ENCODE results near the gene RCAN2.
A peak's percentile ranks its signal among the peaks of the same experiment; 100 is the strongest.
"Not testable (repeated sequence)": the region's sequence is repeated elsewhere in the genome, so short reads cannot be mapped to it uniquely, and the experiment has no call there.

Gene RCAN2

DNA sequence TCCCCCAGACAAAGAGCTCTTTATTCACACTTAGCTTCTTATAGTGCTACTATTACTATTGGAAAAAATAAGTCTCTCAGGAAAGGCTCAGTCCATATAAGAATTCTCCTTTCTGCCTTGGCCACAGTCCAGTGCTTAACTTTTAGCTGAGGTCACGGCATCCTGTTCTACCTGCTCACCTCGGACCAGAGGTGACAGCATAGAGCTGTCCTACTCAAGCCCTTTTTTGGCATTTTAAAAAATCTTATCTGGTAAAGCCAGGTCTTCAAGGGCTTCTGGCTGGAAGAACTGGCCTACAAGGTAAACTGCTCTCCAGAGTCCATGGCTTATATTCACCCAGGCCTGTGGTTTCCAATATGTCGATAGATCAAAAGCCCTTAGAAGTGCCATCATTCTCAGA, 109.7 kb downstream of the RCAN2 start:
- no peak for DNase-seq

DNA sequence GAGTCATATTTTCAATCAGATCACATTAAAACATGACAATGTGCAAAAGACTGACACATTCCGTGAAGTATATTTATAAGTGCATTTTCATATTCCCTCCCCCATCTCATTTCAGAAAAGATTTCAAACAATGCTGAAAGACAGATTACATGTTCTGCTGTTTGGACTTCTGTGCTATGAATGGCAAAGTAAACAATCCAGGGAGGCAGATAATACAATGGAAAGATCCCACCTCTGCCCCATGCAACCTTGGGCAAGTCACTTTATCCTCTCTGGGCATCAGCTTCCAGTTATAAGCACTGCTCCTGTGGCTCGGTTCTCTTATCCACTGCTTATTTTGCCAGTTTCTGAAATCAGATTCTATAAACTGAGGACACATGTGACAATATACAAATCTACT, 110.2 kb downstream of the RCAN2 start:
- no peak for DNase-seq

DNA sequence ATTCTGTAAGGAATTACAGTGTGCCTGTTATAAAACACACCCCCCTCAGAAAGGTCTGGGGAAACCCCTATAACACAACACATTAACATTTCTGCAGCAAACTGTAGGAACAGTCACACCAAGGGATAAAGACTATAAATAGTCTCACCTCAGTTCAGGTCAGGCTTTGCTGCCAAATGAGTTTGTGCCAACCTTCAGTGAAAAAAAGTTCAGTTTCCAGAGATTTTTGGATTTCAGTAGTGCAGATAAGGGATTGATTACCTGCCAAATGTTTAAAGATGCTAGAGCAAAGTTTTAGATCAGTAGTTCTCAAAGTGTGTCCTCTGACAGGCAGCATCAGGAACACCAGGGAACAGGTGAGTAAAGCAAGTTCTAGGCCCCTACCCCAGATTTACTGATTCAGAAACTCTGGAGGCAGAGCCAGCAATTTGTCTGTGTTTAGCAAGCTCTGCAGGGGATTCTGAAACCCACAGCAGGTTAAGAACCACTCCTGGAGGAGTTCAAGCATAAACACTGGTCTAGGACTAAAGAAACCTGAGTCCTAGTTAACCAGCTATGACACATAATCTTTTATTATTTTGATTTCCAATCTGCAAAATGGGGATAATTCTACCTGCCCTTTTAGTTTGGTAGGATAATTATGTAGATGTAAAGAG, 111.0 kb downstream of the RCAN2 start:
- DNase-seq, result no peak

DNA sequence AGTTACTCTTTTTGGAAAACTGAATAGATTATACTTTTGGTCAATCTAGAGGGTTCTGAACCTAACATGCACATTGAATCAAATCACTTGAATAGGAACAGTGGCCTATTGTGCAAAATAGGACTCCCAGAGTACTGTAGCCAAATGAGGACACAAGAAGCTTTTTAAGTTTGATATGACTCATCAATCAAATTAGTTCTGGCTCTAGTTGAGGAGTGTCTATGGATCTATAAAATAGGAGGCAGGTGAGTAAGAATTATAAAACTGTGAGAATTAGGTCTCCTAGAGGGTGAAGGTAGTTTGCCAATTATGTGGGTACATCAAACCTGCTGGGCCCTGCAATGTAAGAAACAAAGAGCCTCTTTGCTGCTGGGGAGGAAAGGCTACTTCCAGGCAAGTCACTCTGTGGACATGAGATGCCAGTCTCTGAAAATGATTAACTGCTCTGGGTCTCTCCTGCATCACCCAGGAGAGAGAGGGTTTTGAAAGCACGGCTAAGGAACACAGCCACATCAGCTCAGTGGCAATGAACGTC, 112.3 kb downstream of the RCAN2 start:
- no peak for DNase-seq

DNA sequence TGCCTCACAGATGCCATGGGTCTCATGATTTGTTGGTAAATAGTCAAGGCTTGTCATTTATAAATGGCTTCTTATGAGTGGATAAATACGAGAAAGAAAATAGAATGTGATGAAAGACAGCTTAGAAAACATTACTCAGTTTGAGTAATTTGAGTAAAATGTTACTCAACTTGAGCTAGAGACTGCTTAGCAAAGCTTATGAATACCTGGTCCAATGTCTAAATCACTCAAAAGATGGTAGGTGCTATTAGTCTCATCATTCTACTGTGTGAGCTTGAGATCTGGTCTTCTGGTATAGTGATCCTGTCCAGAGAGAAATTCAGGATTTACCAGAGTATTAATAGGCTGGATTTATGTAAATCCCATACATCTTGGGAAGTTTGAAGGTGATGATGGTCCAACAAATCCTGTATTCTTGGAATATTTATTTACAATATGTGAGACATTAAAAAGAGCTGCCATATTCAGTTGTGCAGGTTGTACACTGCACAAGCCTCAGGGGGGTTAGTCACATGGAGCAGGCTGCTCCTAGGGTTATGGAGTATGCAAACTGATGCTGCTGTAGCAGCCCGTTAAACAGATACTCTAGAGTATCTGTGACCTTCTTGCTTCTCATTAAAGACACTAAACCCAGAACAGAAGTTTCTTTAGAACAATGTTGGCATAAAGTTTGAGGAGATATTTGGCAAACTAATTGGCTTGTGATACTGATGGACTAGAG, 112.9 kb downstream of the RCAN2 start:
- no peak for DNase-seq

DNA sequence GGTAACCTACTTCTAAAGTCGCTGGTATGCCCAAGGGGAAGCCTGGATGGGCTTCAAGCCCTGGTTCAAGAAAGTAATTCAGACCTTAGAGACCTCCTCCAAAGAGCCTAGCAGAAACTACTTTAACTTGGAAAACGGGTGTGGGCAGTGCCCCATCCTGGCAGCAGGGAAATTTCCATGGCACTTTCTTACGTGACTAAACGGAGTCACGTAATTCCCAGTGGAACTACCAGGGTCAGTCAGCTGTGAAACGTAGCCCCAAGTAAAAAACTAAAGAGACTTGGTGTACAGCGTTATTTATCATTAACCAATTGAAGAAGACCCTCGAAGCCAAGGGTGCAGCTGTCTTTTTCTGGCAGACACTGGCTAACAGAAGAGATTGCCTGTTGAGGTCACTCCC, 114.0 kb downstream of the RCAN2 start:
- DNase-seq, result no peak

DNA sequence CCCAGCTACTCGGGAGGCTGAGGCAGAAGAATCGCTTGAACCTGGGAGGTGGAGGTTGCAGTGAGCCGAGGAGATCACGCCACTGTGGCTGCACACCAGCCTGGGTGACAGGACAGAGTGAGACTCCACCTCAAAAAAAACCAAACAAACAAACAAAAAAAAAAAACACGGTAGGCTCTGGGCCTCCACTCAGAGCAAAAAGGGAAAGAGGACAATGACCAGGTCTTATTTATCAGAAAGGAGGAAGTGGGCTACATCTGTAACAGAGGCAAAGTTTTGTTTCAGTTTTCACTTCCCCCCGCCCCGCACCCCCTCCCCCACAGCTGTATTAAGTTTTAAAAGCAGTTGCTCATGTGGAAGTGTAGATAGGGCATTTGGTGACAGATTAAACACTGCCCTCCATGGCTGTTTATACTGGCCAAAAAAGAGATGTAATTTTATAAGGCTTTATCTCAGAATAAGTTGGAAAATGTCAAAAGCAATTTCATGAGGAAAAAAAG, 114.6 kb downstream of the RCAN2 start:
- DNase-seq, result peak; percentile 37 to 78 (median 54)

DNA sequence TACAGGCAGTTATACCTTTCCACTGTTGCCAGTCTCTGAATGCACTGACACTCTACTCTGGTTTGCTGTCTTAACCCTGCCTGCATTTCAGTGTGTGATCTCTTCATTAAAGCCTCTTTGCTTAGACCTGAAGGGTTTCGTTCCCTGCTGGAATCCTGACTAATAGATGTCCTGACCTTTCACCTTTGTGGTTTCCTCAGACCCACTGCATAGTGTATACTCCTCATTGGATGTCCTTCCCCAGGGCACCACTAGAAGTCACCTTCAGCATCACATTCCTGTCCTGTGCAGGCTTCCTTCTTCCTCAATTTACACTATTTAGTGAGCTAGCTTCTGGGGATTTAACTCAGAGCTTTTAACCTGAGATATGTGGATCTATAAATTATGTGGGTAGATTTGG, 120.6 kb downstream of the RCAN2 start:
- DNase-seq, result no peak

DNA sequence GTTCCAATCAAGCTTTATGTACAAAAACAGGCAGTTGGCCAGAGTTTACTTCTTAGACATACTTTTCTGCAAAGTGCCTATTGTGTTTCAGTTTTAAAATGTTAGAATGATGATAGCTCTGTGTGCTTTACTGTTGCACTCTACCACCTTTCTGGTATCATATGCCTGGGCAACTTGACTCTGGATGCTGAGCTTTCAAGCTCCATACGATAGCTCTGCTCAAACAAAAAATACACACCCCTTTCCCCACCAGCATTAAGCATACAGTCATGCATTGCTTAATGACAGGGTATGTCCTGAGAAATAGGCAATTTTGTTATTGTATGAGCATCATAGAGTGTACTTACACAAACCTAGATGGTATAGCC, 123.1 kb downstream of the RCAN2 start:
- no peak for DNase-seq

DNA sequence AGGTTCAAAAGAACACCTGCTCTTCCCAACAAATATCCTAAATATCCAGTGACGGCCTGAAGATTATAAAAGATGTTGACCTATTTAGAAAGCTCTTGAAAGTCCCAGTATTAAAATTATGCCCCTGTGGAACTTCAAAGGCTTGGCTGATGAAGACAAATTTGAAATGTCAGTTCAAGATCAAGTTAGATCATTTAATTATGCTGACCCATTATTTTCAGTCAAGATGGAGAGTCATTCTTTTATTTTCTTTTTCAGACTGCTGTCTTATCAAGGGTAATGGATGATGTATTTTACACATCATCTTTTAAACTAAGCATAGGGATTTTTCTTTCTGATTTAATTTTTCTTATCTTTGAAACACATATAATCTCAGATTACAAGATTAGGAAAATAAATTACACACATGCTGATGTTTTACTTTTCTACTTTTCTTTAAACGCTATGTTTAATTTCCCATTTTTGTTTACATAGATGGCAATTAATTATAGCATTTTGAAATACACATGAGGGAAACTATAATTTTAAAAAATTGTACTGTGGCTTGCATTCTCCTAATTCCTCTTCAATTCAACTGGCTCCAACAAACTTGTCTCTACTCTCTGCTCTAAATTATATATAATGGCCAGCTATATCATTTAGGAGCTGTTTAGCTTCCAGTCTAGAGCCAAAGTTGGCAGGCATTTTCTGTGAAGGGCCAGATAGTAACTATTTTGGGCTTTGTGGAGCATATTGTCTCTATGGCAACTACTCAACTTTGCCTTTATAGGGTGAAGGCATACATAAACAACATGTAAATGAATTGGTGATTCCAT, 123.7 kb downstream of the RCAN2 start:
- DNase-seq, result no peak

DNA sequence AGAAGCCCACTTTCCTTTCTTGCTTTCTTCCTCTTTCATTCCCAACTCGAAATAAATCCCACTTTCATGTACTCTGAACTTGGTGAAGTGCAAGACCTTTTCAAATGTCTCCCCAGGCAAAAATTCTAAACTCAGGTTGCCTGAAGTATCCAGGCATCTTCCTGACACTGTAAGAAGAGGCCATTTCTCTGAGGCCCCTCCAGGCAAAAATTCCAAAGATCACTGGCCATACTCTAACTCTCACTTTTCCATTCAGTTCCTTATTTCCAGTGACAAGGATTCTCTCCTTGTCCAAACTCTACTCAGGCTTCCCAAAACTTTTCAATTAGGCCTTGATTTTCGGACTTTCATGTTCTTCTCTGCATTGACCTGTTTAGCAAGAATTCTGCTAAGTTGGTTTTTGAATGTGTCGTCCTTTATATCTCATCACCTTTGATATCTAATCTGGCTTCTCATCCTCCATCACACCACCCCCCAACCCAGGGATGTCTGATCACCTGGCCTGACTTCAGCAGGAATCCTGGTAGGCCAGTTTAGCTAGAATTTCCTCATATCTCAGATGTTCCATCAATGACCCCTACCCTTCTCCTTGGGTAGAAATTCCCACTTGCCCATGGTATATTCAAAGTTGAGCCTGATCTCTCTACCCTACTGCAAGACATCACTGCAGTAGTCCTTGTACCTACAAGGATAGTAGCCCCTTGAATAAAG, 124.9 kb downstream of the RCAN2 start:
- no peak for DNase-seq

DNA sequence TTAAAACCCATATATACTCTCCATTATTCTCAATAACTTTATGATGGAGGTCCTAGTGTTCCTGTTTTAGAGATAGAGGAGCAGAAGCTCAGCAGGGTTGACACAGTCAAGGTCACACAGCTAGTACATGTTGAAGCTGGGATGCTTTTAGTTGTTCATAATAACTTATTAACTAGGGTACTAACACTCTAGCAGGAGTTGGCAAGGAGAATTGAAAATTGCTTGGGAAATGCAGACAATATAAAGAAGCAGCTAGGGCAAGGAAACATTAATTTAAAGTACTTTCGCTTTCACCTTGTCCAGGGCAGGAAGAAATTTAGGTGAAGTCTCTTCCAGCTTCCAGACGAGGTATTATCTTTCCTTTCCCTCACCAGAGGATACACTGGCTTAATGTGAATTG, 133.7 kb downstream of the RCAN2 start:
- no peak for DNase-seq

DNA sequence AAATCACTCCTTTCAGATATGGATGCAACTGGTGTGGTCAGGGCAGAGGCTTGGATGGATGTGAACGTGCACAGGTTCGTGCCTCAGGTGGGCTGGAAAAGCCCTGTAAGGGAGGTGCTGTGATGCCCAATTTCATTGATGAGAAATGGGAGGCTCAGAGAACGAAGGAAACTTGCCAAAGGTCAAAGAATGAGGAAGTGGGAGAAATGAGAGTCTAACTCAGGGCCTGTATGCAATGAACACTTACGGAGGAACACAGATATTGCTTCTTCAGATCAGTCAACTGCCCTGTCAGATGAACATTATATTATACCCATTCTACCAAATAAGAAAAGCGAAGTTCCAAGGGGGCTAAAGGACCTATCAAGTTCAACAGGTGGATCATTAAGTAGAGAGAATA, 134.7 kb downstream of the RCAN2 start:
- peak in 2 of 4 experiments; percentile 9 to 24 for DNase-seq

DNA sequence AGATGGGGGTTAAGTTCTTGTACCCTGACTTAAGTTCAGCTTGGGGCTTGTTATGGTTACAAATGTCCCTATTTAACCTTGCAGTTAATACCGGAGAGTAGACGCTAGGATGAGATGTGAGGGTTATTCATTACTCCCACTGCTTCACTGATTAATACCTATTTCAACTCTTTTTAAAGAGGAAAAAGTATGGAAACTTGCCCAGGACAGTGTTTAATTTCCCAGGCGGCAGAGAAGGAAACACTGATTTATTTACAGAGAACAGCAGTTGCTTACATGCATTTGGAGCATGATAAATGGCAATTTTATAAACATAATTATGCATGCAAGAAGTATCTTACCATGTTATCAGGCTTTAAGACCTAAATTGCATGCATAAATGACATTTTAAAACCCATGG, 137.7 kb downstream of the RCAN2 start:
- no peak for DNase-seq

DNA sequence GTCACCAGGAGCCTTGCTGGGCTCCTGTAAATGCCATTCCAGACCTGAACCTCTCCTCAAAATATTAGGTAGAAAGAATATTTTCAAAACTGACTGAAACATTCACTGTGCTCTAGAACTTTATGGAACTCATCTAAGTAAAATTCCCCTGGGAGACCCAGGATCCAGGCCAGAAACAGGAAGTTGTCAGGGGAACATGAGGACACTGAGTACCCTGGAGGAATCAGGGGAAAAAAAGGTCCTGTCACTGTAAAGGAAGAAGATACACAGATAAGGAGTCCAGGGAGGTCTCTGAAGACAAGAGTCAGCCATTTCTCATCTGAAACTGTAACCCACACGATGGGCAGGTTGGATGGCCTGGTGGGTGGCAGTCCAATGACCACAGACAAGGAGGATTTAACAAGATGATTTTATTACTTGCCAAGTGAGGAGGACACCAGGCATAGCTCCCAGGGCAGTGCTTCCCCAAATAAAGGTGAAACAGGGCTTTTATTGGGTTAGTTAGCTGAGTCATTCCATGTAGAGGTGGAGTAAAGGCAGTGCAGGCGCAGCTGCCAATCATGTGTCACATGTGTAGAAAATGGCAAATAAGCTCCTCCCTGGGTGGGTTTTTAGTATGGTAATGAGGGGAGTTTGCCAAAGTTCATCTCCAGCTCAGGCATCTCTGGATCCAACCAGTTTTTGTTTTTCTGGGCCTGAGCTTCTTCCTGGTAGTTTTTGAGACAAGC, 138.5 kb downstream of the RCAN2 start:
- no peak for DNase-seq

DNA sequence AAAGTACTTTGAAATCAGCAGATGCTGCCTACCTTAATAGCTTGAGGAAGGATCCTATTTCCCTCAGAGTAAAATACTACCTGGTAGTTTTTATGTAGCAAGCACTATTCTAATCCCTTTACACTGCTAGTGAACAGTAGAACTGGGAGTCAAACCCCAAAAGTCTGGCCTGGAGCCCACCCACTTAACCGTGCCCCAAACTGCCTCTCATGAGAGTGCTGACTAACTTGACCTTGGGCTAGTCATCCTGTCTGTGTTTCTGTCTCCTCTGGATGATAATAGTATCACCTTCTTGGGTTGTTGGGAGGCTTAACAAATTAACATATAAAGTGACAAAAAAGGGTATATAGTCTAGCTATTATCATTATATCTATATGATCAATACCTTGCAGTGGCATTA, 140.5 kb downstream of the RCAN2 start:
- DNase-seq, result no peak

DNA sequence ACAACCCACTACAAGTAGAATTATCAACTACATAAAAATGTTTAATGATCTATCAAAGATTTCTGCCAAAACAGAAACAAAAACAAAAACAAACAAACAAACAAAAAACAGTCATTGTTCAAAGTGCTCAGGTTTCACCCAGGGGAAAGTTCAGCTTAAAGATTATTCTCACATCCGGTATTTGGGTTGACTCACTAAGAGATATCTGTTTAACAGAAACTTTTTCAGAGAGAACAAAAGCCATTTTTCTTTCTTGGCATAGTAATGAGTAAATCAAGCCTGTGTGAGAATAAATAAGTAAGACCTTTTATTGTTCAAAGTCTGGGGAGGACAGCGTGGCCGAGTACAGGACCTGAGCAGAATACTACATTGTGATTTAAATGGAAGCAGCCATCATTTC, 143.6 kb downstream of the RCAN2 start:
- no peak for DNase-seq

DNA sequence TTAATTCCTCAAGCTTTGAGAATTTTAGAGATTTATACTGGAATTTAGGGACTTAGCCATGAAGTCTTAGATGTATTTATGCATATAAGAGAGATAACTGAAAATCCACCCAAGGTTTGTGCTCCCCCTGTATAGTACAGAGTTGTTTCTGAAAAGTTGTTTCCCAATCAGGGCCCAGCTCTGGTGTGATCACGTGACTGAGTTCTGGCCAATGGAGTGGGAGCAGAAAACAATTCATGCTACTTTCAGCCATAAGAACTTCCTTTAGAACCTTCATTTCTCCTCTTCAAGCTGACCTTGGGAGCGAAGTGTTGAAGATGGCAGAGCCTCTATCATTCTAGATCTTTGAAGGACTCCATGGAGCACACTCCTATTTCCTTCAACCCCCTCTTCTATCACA, 151.0 kb downstream of the RCAN2 start:
- DNase-seq, result no peak

DNA sequence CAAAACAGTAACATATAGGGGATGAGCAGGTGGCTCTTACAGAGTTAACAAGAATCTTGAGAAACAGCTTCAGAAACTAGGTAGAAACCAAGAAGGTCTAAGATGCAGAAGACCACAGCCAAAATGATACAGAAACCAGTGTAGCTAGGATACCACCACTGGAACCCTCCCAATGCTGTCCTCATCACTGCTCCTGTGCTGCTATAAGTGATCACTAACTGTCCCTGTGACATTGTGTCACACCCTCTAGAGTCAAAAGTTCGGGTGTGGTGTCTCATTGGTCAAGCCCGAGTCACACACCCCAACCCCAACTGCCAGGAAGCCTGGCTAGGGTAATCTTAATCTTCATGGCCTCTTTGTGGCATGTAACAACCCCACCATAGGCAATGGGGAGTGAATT, 153.1 kb downstream of the RCAN2 start:
- DNase-seq, result no peak

DNA sequence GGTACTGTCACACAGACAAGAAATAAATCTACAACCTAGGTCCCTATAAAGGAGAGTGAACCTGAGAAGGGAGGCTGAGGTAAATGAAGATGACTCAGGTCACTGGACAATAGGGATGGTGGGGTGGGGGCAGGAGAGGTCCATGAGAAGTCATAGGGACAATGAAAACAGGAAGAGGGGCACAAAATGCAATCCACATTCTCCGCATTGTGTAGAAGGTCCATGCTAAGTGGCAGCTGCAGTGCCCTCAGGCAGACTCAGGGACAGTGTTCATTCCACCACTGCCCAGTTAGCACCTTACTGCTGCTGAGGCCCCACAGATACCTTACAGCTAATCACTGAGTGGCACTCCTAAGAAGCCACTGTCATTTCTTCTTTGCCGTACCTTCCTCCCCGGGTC, 156.8 kb downstream of the RCAN2 start:
- no peak for DNase-seq

DNA sequence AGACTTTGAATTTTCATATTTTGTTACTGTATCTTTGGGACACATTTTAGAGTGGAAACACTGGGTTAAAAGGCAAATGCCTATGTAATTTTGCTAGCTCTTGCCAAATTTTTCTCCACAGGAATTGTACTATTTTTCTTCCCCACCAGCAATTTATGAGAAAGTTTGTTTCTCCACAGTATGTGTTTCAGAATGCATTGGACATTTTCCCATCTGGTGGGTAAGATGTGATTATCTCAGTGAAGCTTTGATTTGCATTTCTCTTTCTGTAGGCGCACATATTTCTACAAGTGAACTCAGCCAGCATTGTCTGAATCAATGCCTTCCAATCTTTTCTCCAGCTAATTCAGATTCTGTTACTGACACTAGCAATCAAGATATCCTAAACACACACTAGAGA, 157.8 kb downstream of the RCAN2 start:
- no peak for DNase-seq

DNA sequence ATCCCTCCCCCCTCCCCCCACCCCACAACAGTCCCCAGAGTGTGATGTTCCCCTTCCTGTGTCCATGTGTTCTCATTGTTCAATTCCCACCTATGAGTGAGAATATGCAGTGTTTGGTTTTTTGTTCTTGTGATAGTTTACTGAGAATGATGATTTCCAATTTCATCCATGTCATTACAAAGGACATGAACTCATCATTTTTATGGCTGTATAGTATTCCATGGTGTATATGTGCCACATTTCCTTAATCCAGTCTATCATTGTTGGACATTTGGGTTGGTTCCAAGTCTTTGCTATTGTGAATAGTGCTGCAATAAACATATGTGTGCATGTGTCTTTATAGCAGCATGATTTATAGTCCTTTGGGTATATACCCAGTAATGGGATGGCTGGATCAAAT, 158.8 kb downstream of the RCAN2 start:
- DNase-seq, result not testable (repeated sequence)
